Smooth muscle cell (in vitro differentiated cells): ENCODE data around the gene EIF3K. TPM values are rescaled to one million over a fixed set of nuclear protein-coding genes. Genes with fewer than 3 reads are reported as not detected.

ENCODE experiments used
- DNase-seq: peaks from one replicate; lab custom pipeline; 2025; ENCODE audit not compliant: unreplicated experiment; lab: John Stamatoyannopoulos, UW
- H2AFZ ChIP-seq: fragments of 200-600 bp; sonication (generic); 2 replicates; pipeline ENCODE4 v1.6.0; 2016; ENCODE audit warnings: antibody characterized with exemption, low read depth, mild to moderate bottlenecking
- H3F3A ChIP-seq: fragments of 200-600 bp; sonication (generic); 2 replicates; pipeline ENCODE4 v1.6.0; 2017; ENCODE audit warnings: antibody characterized with exemption, low read depth
- H3K27ac ChIP-seq: fragments of 200-600 bp; sonication (generic); 2 replicates; pipeline ENCODE4 v1.5.1; 2016; ENCODE audit warnings: low read depth, mild to moderate bottlenecking
- H3K27me3 ChIP-seq: fragments of 200-600 bp; sonication (generic); 2 replicates; pipeline ENCODE4 v1.6.1; 2016; ENCODE audit warnings: low read depth, mild to moderate bottlenecking
- H3K36me3 ChIP-seq: fragments of 200-600 bp; sonication (generic); 2 replicates; pipeline ENCODE4 v1.5.1; 2016; ENCODE audit warnings: low read depth
- H3K4me1 ChIP-seq: fragments of 200-600 bp; sonication (generic); 2 replicates; pipeline ENCODE4 v1.5.1; 2016; ENCODE audit warnings: low read depth
- H3K4me2 ChIP-seq: fragments of 200-600 bp; sonication (generic); 2 replicates; pipeline ENCODE4 v1.6.0; 2016; ENCODE audit warnings: mild to moderate bottlenecking
- H3K4me3 ChIP-seq: fragments of 200-600 bp; sonication (generic); 2 replicates; pipeline ENCODE4 v1.5.1; 2016; ENCODE audit warnings: mild to moderate bottlenecking
- H3K79me2 ChIP-seq: fragments of 200-600 bp; sonication (generic); 2 replicates; pipeline ENCODE4 v1.6.0; 2016; ENCODE audit warnings: low read depth, mild to moderate bottlenecking
- H3K9ac ChIP-seq: fragments of 200-600 bp; sonication (generic); 2 replicates; pipeline ENCODE4 v1.6.0; 2016; ENCODE audit warnings: low read depth
- H3K9me3 ChIP-seq: fragments of 200-600 bp; sonication (generic); replicated peaks from 2 replicates; pipeline ENCODE4 v1.5.1; 2016; ENCODE audit warnings: low read depth
- H4K20me1 ChIP-seq: fragments of 200-600 bp; sonication (generic); 2 replicates; pipeline ENCODE4 v1.6.0; 2016; ENCODE audit warnings: low read depth
- CTCF ChIP-seq: fragments of 200-600 bp; sonication (generic); IDR thresholded peaks from 2 replicates; pipeline ENCODE4 v1.5.1; 2017; ENCODE audit warnings: borderline replicate concordance, mild to moderate bottlenecking, antibody characterized with exemption; ENCODE audit not compliant: insufficient read depth, poor library complexity, severe bottlenecking
- WGBS: methylation state at CpG from one replicate; pipeline ENCODE4 v1.1.7; 2016; ENCODE audit warnings: low lambda C conversion rate; 5-methylcytosine and 5-hydroxymethylcytosine counted together
- polyA plus RNA-seq: library from polyadenylated mRNA; unstranded; fragments of >200 nt; fragmentation: Nextera tagmentation; extraction: Ambion mirVana; gene quantifications from 2 replicates; pipeline ENCODE4 v1.2.1, GENCODE V29; 2016
- total RNA-seq: library from RNA; depleted of rRNA; stranded (reverse); fragments of >200 nt; gene quantifications from 2 replicates; pipeline ENCODE4 v1.2.3, GENCODE V29; 2014

EIF3K gene
- total and polyA plus RNA-seq, 2 experiments from 2014 or later: 178 to 334 TPM

GRCh38 chr19:38606131-38606530, 12.9 kb upstream of the EIF3K start:
- Histone ChIP-seq H3K9ac (no peak overlapping the region), H2AFZ (no peak overlapping the region), H3F3A (no peaks in the 10 kb centered on the region), H4K20me1 (no peaks in the 10 kb centered on the region), H3K36me3 (no peaks in the 10 kb centered on the region), H3K4me3 (no peak overlapping the region), H3K4me1 (no peaks in the 10 kb centered on the region), H3K79me2 (no peaks in the 10 kb centered on the region), H3K27ac (no peak overlapping the region), H3K9me3 (no peaks in the 10 kb centered on the region), H3K27me3 (no peaks in the 10 kb centered on the region), H3K4me2 (no peak overlapping the region)
- TF ChIP-seq CTCF: no peak
- no peak for DNase-seq
- 72% methylated on average over 6 of the region's 6 CpGs for WGBS

- Histone ChIP-seq H3K4me2 (no peak overlapping the region), H3F3A (no peaks in the 10 kb centered on the region), H3K9me3 (no peaks in the 10 kb centered on the region), H2AFZ (no peak overlapping the region), H3K4me1 (peaks cover 6% of the 10 kb centered on the region), H3K4me3 (no peak overlapping the region), H4K20me1 (no peaks in the 10 kb centered on the region), H3K27ac (no peak overlapping the region), H3K27me3 (no peaks in the 10 kb centered on the region), H3K36me3 (no peaks in the 10 kb centered on the region), H3K9ac (no peak overlapping the region), H3K79me2 (peaks cover 3% of the 10 kb centered on the region)
- WGBS: 98% methylated on average over 3 of the region's 3 CpGs
- DNase-seq: no peak
- no peak for TF ChIP-seq CTCF
Measured at GRCh38 chr19:38614289-38614688, 4.7 kb upstream of the EIF3K start.

- no peaks in the 10 kb centered on the region for H3K9me3 ChIP-seq
- no peak overlapping the region for H3K27ac ChIP-seq
Measured at GRCh38 chr19:38615007-38615581, 3.9 kb upstream of the EIF3K start.

More at GRCh38 chr19:38615007-38615581, 3.9 kb upstream of the EIF3K start:
- H3K27me3 ChIP-seq: no peaks in the 10 kb centered on the region
- no peak overlapping the region for H2AFZ ChIP-seq
- H3K36me3 ChIP-seq: no peaks in the 10 kb centered on the region
- peaks cover 11% of the 10 kb centered on the region for H3K79me2 ChIP-seq
- no peak for DNase-seq
- H3K9ac ChIP-seq: no peak overlapping the region
- H3K4me3 ChIP-seq: no peak overlapping the region
- no peak overlapping the region for H3K4me2 ChIP-seq
- TF ChIP-seq CTCF: no peak
- peaks cover 12% of the 10 kb centered on the region for H3K4me1 ChIP-seq
- H3F3A ChIP-seq: no peaks in the 10 kb centered on the region
- H4K20me1 ChIP-seq: no peaks in the 10 kb centered on the region
- 83% methylated on average over 7 of the region's 7 CpGs for whole genome bisulfite sequencing
